Activated CD4-positive, alpha-beta T cell treated with anti-CD3 and anti-CD28 coated beads, Interleukin-10, Interleukin-2, amounts not matched to agents 100 ng/mL and 50 ng/mL, durations not matched to agents 16 hours and 8 hours (primary cell): ENCODE measurements around the gene MS4A5.
"Not testable (repeated sequence)": the region's sequence is repeated elsewhere in the genome, so short reads cannot be mapped to it uniquely, and the experiment has no call there.

Experiments used
- DNase-seq: peaks from one replicate; pipeline ENCODE4 v3.0.0-alpha.2; 2020

MS4A5 gene

GRCh38 chr11:60429272-60429671 is at the start of gene MS4A5:
TSS of gene MS4A5 (plus strand) at chr11:60429572. CDS start at chr11:60429675, 103 bp downstream.
- DNase-seq = no peak

- no peak for DNase-seq
Observed at GRCh38 chr11:60389279-60389910, 40.0 kb upstream of the MS4A5 start.

DNA sequence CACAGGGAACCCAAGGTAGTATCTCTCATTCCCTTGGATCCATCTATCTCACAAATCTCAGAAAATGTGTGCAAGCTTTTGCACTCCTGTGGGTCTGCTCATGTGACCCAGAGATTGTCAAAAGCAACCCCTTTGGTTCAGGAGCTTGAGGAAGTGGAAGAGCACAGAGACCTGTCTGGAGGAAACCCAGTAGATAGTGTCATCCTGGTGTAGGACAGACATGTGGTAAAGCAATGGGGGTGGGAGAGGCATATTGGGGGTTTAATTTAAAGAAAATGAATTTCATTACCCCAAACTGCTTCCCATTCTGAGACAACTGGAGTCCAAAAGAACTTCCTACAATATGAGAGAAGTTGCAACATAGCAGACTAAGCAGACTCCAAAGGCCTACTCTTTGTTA is 39.0 kb upstream of the MS4A5 start:
- DNase-seq = no peak

- no peak for DNase-seq
Observed at GRCh38 chr11:60392361-60392760, 37.0 kb upstream of the MS4A5 start.

GRCh38 chr11:60393016-60393415 is 36.4 kb upstream of the MS4A5 start:
- DNase-seq = no peak

DNA sequence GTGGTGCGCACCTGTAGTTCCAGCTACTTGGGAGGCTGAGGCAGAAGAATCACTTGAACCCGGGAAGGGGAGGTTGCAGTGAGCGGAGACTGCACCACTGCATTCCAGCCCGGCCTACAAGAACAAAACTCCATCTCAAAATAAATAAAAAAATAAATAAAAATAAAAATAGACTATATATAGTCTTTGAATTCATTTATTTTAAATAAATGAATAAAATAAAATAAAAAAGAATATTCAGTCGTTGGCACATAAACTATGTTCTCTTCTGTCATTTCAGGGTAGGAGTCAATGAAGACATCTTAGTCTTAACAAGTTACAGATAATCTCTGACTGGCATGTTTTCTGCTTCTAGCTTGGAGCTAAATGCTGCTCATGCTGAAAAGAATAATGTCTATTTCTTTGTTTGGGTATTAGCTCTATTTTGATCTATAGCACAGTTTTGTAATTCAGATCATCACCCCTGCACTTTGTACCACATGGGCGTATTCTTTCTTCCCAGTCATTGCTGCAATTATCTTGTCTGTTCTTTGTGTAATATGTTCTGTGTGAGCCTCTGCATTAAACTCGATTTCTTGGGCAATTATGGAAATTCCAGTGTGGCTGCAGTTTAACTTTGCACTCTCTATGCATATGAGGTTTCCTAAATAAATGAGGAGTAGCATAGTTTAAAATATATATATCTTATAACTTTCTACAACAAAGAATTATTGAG is 34.5 kb upstream of the MS4A5 start:
- DNase-seq = no peak

GRCh38 chr11:60396382-60396781 is 33.0 kb upstream of the MS4A5 start, which contains the start of gene MS4A14:
TSS of gene MS4A14 (plus strand) at chr11:60396459. CDS start at chr11:60396579, 120 bp downstream.
- DNase-seq = no peak

DNA sequence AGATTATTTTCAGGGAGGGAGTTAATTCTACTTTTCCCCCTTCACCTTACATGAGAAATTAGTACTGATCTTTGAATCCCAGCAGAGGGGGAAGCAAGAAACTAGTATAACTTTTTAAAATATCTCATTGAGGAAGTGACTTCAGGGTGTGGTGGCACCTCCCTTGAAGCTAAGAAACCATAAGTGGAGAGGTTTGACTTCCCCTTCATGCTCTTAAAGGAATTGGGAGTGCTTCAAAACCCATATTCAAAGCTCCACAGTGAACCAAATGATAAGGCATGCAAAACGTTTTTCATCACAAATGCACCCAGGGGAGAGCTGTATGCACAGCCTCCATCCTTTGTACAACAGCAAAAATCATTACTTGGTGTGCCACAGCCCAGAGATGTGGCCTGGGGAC is 32.6 kb upstream of the MS4A5 start:
- DNase-seq = no peak

GRCh38 chr11:60420015-60420414 is 9.4 kb upstream of the MS4A5 start:
- no peak for DNase-seq

GRCh38 chr11:60422609-60423008 is 6.8 kb upstream of the MS4A5 start:
- no peak for DNase-seq

GRCh38 chr11:60428517-60428916 is 855 bp upstream of the MS4A5 start:
- no peak for DNase-seq

GRCh38 chr11:60431251-60431650 is 1.9 kb downstream of the MS4A5 start:
- no peak for DNase-seq

- no peak for DNase-seq
Observed at GRCh38 chr11:60433401-60433800, 4.0 kb downstream of the MS4A5 start.

DNA sequence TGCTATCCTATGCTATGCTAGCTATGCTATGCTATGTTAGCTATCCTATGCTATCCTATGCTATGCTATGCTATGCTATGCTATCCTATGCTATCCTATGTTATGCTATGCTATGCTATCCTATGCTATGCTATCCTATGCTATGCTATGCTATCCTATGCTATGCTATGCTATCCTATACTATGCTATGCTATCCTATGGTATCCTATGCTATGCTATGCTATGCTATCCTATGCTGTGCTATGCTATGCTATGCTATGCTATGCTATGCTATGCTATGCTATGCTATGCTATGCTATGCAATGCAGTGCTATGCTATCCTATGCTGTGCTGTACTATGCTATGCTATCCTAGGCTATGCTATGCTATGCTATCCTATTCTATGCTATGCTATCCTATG is 17.7 kb downstream of the MS4A5 start:
- no peak for DNase-seq

DNA sequence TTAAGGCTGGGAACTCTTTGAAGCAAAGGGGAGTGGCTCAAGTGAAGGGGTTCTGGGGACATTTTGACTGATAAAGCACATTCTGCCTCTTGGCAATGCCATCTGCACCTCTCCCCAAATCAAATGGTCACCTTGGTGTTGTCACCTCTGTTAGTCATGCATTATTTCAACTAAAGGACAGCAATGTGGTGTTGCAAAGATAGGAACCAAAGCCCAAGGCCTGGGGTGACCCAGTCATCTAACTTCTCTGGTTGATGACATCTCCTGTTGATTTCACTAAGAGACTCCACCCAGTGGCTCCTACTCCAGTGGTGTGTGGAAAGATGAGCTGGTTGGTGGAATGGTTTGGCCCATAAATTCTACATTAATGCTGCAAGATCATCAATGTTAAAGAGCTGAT is 18.5 kb downstream of the MS4A5 start:
- no peak for DNase-seq

GRCh38 chr11:60451185-60451584 is 21.8 kb downstream of the MS4A5 start:
- DNase-seq = not testable (repeated sequence)

DNA sequence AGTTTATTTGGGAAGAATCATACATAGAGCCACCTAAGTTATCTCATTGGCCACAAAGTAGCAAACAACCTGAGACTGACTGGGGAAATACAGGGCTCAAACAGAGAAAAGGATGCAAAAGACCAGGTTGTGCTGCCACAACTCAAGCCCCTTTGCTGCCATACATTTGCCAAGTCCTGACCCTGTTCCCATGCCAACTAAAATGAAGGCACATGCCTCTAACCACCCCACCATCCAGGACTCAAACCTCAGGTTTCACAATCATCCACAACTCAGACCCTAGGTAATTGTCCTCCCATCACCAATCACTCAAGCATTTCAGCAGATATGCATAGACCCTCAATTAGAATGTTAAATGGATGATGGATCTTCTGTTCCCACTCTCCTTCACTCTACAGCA is 24.8 kb downstream of the MS4A5 start:
- no peak for DNase-seq

DNA sequence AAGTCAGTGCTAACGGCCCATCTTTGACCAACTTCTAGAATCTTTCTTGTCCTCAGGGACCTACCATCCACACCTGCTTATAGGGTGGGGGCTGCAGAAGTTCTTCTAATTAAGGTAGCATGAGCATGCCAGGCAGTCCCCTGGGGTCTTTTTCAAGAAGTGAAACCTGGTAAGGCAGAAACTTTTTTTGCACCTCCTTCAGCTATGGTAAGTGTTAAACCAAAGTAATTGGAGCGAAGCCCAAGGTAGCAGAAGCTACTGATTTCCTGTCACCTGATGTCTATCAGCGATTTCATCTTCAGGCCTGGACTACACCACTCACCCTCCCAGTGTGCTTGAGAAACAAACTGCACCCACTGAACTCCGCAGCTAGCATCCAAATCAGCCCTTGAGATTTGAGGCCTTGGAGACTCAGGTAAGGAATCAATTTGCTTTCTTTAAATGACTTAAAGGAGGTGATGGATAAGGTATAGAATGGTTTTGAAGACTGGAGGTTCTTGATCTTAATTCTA is 26.2 kb downstream of the MS4A5 start, which contains the start of gene MS4A1:
Gene MS4A1 (plus strand): TSS at position 317 of the 512 bp plus-strand sequence. CDS start 6,528 bp downstream, outside the sequence.
- DNase-seq = no peak

DNA sequence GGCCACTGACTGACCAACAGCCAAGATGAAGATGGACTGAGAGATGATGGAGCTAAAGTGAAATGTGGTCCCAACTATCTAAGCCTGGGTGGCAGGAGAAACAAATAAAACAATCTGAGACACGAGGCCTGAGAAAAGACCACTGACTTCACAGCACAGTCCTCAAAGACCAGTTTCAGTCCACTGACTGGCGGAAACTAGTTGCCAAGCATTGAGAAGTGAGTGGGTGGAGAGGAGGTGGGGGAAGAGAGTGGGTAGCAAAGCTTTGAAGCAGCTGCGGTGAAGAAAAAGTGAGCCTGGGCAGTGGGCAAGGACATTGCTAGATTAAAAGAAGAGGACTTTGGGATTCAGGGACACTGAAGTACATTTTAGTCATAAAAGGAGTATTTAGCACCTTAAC is 28.2 kb downstream of the MS4A5 start:
- DNase-seq = no peak

DNA sequence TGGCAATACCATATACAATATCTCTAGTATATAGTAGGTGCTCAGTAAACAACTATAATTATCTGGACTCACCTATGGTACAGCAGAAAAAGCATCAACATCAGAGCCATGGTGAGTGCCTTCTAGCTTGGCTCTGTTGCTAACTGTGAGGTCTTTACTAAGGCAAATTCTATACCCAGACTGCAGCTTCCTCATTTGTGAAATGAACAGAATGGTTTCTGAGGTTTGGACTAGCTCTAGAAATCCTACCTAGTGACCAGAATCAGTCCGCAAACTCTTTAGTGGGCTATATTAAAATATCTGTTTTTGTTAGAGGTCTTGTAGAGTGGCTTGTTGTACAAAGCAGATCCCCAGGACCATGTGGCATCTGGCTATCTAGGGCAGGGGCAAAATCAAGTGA is 30.0 kb downstream of the MS4A5 start:
- DNase-seq = no peak

- DNase-seq = no peak
Observed at GRCh38 chr11:60468829-60469228, 39.5 kb downstream of the MS4A5 start.

- DNase-seq = no peak
Observed at GRCh38 chr11:60469723-60470122, 40.4 kb downstream of the MS4A5 start.

GRCh38 chr11:60477035-60477445 is 47.7 kb downstream of the MS4A5 start:
- no peak for DNase-seq

DNA sequence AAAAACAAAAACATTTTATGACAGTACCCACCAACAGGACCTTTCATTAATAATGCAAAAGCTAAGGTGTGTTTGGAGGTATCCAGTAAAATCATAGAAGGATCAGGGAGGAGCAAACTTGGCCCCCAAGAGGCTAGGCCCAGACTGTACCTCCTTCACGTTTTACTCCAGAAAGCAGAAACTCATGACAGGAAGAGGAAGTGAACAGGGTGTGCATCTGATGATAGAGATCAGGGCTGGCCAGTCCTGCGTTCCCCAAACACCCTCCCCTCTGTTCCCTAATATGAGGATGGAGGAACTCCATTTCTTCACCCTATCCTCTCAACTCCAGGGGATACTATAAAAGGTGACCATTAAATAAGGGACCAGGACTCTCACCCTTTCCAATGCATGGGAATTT is 53.0 kb downstream of the MS4A5 start:
- no peak for DNase-seq
